AG04449 (cell line): Measurements from ENCODE around the gene ARFGAP1.

ENCODE experiments used
- CTCF ChIA-PET: fragments of 350-600 bp; formaldehyde crosslinking; extraction: SDS; loops from one replicate; lab custom pipeline; 2021; ENCODE audit warnings: antibody characterized with exemption; lab: Yijun Ruan, JAX
- POLR2A ChIA-PET: fragments of 400-600, 350-600 bp; formaldehyde crosslinking; extraction: SDS; loops from one replicate; lab custom pipeline; 2020; ENCODE audit warnings: antibody characterized with exemption, inconsistent platforms; lab: Yijun Ruan, JAX
- DNase-seq: peaks from one replicate; pipeline ENCODE4 v3.0.0-alpha.2; 2010; ENCODE audit warnings: low read depth, low spot score
- H3K4me3 ChIP-seq: 2 replicates; pipeline ENCODE4 v1.5.1; 2011; ENCODE audit warnings: low read depth, mild to moderate bottlenecking, control low read depth, low read length
- CTCF ChIP-seq: IDR thresholded peaks from one replicate; pipeline ENCODE4 v1.5.1; 2011; ENCODE audit warnings: mild to moderate bottlenecking, moderate library complexity, low read length, control low read depth, inconsistent platforms; ENCODE audit not compliant: insufficient read depth; ENCODE audit errors: missing control alignments

ARFGAP1 gene

GRCh38 chr20:63260521-63260920 is 12.1 kb upstream of the ARFGAP1 start:
- CTCF ChIA-PET = interaction anchor here (0.8 to 1.5 kb wide), 2 partner anchors 37 to 121 kb away, joined by 3 to 10 read pairs; no protein-coding TSS in a partner anchor
- DNase-seq = no peak
- TF ChIP-seq CTCF = no peak
- POLR2A ChIA-PET = interaction anchor here (0.5 kb wide), 1 partner anchor 72 kb away, joined by 3 read pairs; no protein-coding TSS in a partner anchor
- H3K4me3 ChIP-seq = no peak overlapping the region

DNA sequence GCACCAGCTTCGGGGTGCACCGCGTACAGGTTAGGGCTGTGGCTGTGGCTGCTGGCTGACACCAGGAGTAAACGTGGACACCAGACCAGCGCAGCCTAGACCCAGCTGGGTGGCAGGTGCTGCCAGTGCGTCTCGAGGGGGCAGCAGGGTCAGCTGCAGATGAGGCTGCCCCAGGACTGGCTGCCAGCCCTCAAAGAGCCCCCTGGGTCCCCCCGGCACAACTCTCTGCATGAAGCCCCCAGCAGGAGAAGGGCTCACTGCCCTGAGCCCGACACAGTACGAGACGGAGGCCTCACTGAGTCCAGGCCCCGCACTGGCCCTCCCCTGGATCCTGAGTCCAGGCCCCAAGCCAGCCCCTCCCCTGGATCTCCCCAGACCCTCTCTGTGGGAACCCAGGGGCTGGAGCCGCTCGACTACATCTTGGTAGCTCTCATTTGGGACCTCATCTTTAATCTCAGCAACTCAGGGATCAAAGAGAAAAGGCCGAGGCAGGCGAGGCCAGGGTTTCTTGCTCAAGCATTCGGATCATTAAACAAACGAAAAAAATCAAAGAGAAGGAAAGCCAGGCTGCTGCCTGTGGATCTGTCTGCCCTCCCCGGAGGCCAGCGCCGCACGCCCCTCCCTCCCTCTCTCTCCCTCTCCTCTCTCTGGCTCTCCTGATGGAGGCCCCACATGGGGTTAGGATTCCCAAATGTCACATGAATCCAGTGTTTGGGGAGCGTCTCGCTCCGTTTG is 11.4 kb upstream of the ARFGAP1 start:
- ChIA-PET CTCF (interaction anchor here (0.8 to 1.5 kb wide), 2 partner anchors 38 to 120 kb away, joined by 3 to 10 read pairs; no protein-coding TSS in a partner anchor), POLR2A (no interaction called here)
- TF ChIP-seq CTCF = no peak
- H3K4me3 ChIP-seq = no peak overlapping the region
- no peak for DNase-seq

DNA sequence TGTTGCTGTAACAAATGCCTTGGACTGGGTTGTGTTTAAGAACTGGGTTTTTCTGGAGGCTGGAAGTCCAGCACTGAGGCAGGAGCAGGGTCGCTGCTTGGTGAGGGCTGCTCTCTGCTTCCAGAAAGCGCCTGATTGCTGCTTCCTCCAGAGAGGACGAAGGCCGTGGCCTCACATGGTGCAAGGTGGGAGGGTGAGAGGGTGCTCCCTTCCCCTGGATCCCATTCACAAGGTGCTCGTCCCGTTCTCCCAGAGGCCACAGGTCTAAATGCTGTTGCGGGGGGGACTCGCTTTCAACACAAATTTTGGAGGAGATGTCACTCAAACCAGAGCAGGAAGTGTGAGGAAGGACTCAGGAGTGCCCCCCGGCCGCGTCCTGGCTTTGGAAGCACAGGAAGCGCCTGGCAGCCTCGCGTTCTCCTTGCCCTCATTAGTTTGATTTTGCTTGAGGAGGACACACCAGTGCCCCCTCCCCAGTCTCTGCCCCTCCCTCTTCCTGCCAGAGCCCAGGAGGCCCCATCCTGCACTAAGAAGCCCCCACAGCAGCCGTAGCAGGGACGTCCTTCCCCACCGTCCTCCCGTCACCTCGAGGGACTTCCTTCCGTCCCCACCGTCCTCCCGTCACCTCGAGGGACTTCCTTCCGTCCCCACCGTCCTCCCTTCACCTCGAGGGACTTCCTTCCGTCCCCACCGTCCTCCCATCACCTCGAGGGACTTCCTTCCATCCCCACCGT is 10.7 kb upstream of the ARFGAP1 start:
- no peak overlapping the region for H3K4me3 ChIP-seq
- ChIA-PET POLR2A (no interaction called here), CTCF (interaction anchor here (1.5 kb wide), 1 partner anchor 39 kb away, joined by 10 read pairs; no protein-coding TSS in a partner anchor)
- no peak for TF ChIP-seq CTCF
- no peak for DNase-seq

DNA sequence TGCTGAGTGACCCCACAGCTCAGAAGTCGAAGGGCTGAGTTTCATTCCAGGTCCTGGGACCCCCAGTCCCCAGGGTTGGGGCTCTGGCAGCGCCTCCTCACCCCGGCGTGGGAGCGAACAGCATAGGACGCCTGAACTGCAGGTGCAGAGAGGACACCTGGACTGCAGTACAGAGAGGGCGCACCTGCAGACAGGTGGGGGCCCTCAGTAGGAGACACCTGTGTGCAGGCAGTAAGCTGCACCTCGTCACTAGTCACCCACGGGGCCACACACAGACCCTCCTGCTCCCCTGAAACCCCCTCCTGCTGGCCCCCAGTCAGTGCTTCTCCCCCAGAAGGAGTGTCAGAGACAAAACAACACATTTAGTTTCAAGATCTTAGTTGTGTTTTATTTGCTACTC is 9.8 kb upstream of the ARFGAP1 start:
- DNase-seq = no peak
- no peak for TF ChIP-seq CTCF
- POLR2A ChIA-PET = no interaction called here
- H3K4me3 ChIP-seq = no peak overlapping the region
- CTCF ChIA-PET = no interaction called here

DNA sequence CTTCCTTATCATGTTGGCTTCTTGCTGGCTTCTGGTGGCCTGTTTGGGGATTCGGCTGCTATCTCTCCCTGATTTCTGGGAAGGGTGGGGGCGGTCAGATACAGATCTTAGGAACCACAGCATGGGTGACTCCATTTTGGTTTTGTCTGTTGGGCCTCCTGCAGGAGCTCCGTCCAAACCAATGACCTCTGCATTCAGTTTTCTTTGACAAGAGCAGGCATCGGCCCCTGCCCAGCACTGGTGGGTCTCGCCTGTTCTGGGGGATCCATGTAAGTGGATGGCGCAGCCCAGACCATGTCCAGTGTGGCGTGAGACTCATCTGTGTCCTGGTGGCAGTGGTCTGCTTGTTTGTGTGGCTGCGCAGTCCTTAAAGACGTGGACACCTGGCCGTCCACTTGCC is 8.6 kb upstream of the ARFGAP1 start:
- no peak for TF ChIP-seq CTCF
- DNase-seq = no peak
- POLR2A ChIA-PET = no interaction called here
- CTCF ChIA-PET = interaction anchor here (0.9 to 4.2 kb wide), 2 partner anchors 11 to 41 kb away, joined by 3 to 24 read pairs; no protein-coding TSS in a partner anchor
- no peak overlapping the region for H3K4me3 ChIP-seq

- no peak for TF ChIP-seq CTCF
- ChIA-PET CTCF (interaction anchor here (0.9 to 4.2 kb wide), 2 partner anchors 11 to 41 kb away, joined by 3 to 24 read pairs; no protein-coding TSS in a partner anchor), POLR2A (no interaction called here)
- no peak for DNase-seq
- H3K4me3 ChIP-seq = no peak overlapping the region
Measured at GRCh38 chr20:63264519-63264918, 8.1 kb upstream of the ARFGAP1 start.
